C4-2B (cell line): ENCODE measurements around the gene FGD1.

Experiments
- CTCF ChIP-seq: fragments of 450-650 bp; conservative IDR thresholded peaks from 2 replicates; pipeline ENCODE4 v1.5.1; 2017; ENCODE audit warnings: mild to moderate bottlenecking
- ZFX ChIP-seq: fragments of 450-650 bp; IDR thresholded peaks from 2 replicates; pipeline ENCODE4 v1.6.1; 2017

- TF ChIP-seq CTCF (no peak), ZFX (no peak)
Measured at GRCh38 chrX:54509400-54509799, 13.4 kb upstream of the FGD1 start.
